ENCODE data around the gene CLIC3. TPM values are rescaled to one million over a fixed set of nuclear protein-coding genes. Genes with fewer than 3 reads are reported as not detected.

Gene CLIC3
- total and polyA plus RNA-seq, 2 donors from 2014 or later, result 2.1 to 4.0 TPM

DNA sequence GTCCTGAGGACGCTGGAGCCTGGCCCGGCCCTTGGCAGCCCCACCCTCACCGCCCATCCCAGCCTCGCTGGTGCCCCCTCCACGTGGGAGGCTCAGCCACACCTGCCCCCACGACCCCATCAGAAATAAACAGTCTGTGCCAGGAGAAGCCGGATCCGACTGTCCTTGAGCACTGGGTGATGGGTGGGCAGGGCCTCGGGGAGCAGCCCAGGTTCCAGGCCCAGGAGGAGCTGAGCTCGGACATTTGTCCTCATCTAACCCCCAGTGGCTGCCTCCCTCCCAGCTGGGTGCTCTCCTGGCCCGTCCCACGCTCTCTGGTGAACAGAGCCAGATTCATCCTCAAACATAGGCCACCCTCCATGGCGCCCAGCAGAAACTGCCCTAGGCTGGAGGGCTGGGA lies 23.6 kb downstream of the CLIC3 start:
- peaks cover 0 to 12% (median 0%) of the 10 kb centered on the region in 3 donors for H3K4me1 ChIP-seq (ENCODE audit: control insufficient read depth in 2 of 3, insufficient read depth in 2 of 3, low read depth in 1 of 3, low read length in 3 of 3)
- intact Hi-C loops (cut with DNase I), result no loop called here

GRCh38 chr9:136972335-136972734 lies 24.0 kb downstream of the CLIC3 start:
- DNase-seq (no peak), FAIRE-seq (no peak)
- H3K4me3 ChIP-seq (ENCODE audit: low read length in 3 of 3), result no peak overlapping the region
- no peak overlapping the region for H3K27ac ChIP-seq (ENCODE audit: low read depth in 2 of 2, low read length in 2 of 2)
- H3K9me3 ChIP-seq (ENCODE audit: control insufficient read depth in 2 of 3, insufficient read depth in 1 of 3, low read length in 3 of 3), result no peaks in the 10 kb centered on the region
- TF ChIP-seq, protein P1, sequence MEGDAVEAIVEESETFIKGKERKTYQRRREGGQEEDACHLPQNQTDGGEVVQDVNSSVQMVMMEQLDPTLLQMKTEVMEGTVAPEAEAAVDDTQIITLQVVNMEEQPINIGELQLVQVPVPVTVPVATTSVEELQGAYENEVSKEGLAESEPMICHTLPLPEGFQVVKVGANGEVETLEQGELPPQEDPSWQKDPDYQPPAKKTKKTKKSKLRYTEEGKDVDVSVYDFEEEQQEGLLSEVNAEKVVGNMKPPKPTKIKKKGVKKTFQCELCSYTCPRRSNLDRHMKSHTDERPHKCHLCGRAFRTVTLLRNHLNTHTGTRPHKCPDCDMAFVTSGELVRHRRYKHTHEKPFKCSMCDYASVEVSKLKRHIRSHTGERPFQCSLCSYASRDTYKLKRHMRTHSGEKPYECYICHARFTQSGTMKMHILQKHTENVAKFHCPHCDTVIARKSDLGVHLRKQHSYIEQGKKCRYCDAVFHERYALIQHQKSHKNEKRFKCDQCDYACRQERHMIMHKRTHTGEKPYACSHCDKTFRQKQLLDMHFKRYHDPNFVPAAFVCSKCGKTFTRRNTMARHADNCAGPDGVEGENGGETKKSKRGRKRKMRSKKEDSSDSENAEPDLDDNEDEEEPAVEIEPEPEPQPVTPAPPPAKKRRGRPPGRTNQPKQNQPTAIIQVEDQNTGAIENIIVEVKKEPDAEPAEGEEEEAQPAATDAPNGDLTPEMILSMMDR (IDR thresholded peaks at IDR 0.05; ENCODE audit: borderline replicate concordance, extremely low read depth, insufficient read depth), result no peak
- H3K27me3 ChIP-seq (ENCODE audit: control insufficient read depth, insufficient read depth, low read length), result no peaks in the 10 kb centered on the region
- H3K9ac ChIP-seq (ENCODE audit: low read length in 3 of 3), result no peak overlapping the region
- intact Hi-C loops (cut with DNase I), result no loop called here
- peaks cover 0 to 8% (median 0%) of the 10 kb centered on the region in 3 donors for H3K4me1 ChIP-seq (ENCODE audit: control insufficient read depth in 2 of 3, insufficient read depth in 2 of 3, low read depth in 1 of 3, low read length in 3 of 3)
- H3K36me3 ChIP-seq (ENCODE audit: control insufficient read depth in 2 of 3, insufficient read depth in 3 of 3, low read length in 3 of 3), result no peaks in the 10 kb centered on the region

More for the DNA sequence above, 23.6 kb downstream of the CLIC3 start:
- DNase-seq, result no peak
- H3K36me3 ChIP-seq (ENCODE audit: control insufficient read depth in 2 of 3, insufficient read depth in 3 of 3, low read length in 3 of 3), result no peaks in the 10 kb centered on the region
- H3K4me3 ChIP-seq (ENCODE audit: low read length in 3 of 3), result no peak overlapping the region
- FAIRE-seq, result no peak
- no peaks in the 10 kb centered on the region for H3K9me3 ChIP-seq (ENCODE audit: control insufficient read depth in 2 of 3, insufficient read depth in 1 of 3, low read length in 3 of 3)
- TF ChIP-seq, protein P1 (IDR thresholded peaks at IDR 0.05; ENCODE audit: borderline replicate concordance, extremely low read depth, insufficient read depth), result no peak
- no peaks in the 10 kb centered on the region for H3K27me3 ChIP-seq (ENCODE audit: control insufficient read depth, insufficient read depth, low read length)
- H3K27ac ChIP-seq (ENCODE audit: low read depth in 2 of 2, low read length in 2 of 2), result no peak overlapping the region
- H3K9ac ChIP-seq (ENCODE audit: low read length in 3 of 3), result no peak overlapping the region

DNA sequence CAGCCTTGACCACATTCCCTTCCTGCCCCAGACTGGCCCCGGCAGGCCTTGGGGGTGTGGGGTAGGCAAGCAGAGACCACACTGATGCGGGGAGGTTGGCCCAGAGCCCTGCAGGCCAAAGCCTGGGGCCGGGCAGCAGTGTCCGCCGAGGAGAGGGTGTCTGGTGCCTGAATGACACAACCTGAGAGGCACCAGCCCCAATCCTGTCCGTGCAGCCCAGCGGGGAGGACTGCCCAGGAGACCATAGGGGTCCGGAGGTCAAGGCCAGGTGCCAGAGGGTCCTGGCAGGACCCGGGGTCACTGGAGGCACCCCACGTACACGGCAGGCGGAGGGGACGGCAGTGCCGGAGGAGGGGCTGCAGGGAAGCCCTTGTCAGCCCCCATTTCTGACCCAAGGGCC lies 24.6 kb downstream of the CLIC3 start:
- no peak for DNase-seq
- Histone ChIP-seq H3K4me3 (ENCODE audit: low read length in 3 of 3) (no peak overlapping the region), H3K27me3 (ENCODE audit: control insufficient read depth, insufficient read depth, low read length) (no peaks in the 10 kb centered on the region), H3K9ac (ENCODE audit: low read length in 3 of 3) (no peak overlapping the region), H3K27ac (ENCODE audit: low read depth in 2 of 2, low read length in 2 of 2) (no peak overlapping the region), H3K36me3 (ENCODE audit: control insufficient read depth in 2 of 3, insufficient read depth in 3 of 3, low read length in 3 of 3) (no peaks in the 10 kb centered on the region), H3K4me1 (ENCODE audit: control insufficient read depth in 2 of 3, insufficient read depth in 2 of 3, low read depth in 1 of 3, low read length in 3 of 3) (peaks cover 0 to 8% (median 0%) of the 10 kb centered on the region in 3 donors), H3K9me3 (ENCODE audit: control insufficient read depth in 2 of 3, insufficient read depth in 1 of 3, low read length in 3 of 3) (no peaks in the 10 kb centered on the region)
- intact Hi-C loops (cut with DNase I), result no loop called here
- TF ChIP-seq, protein P1 (IDR thresholded peaks at IDR 0.05; ENCODE audit: borderline replicate concordance, extremely low read depth, insufficient read depth), result no peak
- FAIRE-seq, result no peak

GRCh38 chr9:136970361-136970760 lies 26.0 kb downstream of the CLIC3 start:
- Histone ChIP-seq H3K9me3 (ENCODE audit: control insufficient read depth in 2 of 3, insufficient read depth in 1 of 3, low read length in 3 of 3) (no peaks in the 10 kb centered on the region), H3K9ac (ENCODE audit: low read length in 3 of 3) (no peak overlapping the region), H3K4me1 (ENCODE audit: control insufficient read depth in 2 of 3, insufficient read depth in 2 of 3, low read depth in 1 of 3, low read length in 3 of 3) (peaks cover 0 to 7% (median 0%) of the 10 kb centered on the region in 3 donors), H3K27ac (ENCODE audit: low read depth in 2 of 2, low read length in 2 of 2) (no peak overlapping the region), H3K4me3 (ENCODE audit: low read length in 3 of 3) (no peak overlapping the region), H3K36me3 (ENCODE audit: control insufficient read depth in 2 of 3, insufficient read depth in 3 of 3, low read length in 3 of 3) (no peaks in the 10 kb centered on the region), H3K27me3 (ENCODE audit: control insufficient read depth, insufficient read depth, low read length) (no peaks in the 10 kb centered on the region)
- TF ChIP-seq, protein P1 (IDR thresholded peaks at IDR 0.05; ENCODE audit: borderline replicate concordance, extremely low read depth, insufficient read depth), result no peak
- FAIRE-seq, result no peak
- DNase-seq, result no peak
- intact Hi-C loops (cut with DNase I), result no loop called here

Data from kidney (tissue), 14 donors.